ENCODE measurements around the gene GFOD1.
A peak's percentile ranks its signal among the peaks of the same experiment; 100 is the strongest.
"Not testable (repeated sequence)": the region's sequence is repeated elsewhere in the genome, so short reads cannot be mapped to it uniquely, and the experiment has no call there.

The GFOD1 gene

DNA sequence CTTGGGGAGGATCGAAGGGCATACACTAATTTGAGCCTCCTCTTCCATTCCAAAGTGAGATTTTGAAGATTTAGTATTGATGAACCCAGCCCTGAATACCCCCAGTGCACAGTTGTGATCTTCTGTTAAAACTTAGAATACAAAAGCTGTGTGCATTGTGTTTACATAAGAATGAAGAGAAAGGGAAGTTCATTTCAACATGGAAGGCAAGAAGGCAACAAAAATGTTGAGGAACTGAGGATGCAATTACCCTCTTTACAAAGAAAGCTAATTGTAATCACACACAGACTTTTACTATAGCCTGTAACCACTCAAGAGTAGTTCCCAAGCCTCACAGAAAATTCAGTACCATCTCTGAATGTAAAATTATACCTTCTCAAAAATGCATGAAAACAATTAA, 49.3 kb downstream of the GFOD1 start:
- no peak for DNase-seq

DNA sequence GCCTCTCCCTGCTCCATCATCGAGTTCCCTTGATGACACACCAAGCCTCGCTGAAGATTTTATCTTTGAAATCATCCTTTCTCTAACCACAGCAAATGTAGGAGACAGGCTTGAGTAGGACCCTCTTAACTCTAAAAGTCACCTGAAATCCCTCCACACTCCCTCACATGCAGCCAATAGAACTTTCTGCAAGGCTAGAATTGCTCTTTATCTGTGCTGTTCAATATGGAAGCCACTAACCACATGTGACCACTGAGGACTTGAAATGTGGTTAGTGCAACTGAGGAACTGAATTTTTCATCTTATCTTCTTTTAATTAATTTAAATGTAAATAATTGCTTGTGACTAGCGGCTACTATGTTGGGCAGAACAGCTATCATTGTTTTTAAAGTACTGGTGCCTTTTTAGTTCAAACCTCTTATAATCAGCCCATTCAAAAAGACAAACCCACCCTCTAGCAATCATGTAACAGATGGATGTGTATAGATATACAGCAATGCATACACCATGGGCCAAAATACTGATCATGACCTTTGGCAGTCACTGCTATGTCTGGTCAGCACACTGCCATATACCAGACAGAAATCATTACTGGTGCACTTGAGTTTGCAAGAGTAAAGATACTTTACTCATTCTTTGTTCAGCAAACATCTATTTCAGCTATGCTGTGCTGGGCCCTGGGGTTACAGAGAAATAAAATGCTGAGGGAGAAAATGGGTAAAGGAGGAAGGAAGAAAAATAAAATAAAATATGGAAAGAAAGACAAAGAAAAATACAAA, 50.0 kb downstream of the GFOD1 start:
- DNase-seq, result no peak

DNA sequence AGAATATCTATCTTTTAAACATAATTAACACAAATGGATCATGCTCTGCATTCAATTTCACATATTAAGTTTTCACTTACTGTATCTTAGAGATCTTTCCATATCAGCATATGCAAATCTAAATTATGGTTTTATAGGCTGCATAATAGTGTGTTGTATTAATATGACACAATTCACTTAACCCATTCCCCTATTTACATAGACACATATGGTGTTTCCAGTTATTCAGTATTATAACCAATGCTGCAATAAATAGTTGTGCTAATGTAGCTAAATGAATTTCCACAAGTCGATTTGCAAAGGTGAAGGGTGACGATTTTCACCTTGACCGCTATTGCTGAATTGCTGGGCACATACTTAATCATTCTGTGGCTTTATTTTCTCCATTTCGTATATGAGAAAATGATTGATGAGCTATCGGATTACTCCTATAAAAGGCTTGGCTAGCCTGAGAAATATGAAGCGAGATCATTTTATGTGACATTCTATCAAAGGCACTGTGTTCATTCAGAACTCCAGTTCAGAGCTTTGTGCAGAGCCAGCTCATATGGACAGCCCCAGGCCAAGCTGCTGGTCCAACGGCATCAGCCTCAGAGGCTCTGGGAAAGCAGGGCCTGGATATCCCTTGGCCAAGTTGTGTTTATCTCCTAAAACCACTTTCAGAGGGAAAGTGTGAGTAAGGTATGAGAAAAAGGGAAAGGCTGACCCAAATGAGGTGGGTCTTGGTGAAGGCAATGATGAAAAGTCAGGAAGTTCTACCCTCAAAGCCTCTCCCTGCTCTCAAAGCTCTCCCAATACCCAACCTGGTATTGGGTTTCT, 50.8 kb downstream of the GFOD1 start:
- DNase-seq, result no peak

DNA sequence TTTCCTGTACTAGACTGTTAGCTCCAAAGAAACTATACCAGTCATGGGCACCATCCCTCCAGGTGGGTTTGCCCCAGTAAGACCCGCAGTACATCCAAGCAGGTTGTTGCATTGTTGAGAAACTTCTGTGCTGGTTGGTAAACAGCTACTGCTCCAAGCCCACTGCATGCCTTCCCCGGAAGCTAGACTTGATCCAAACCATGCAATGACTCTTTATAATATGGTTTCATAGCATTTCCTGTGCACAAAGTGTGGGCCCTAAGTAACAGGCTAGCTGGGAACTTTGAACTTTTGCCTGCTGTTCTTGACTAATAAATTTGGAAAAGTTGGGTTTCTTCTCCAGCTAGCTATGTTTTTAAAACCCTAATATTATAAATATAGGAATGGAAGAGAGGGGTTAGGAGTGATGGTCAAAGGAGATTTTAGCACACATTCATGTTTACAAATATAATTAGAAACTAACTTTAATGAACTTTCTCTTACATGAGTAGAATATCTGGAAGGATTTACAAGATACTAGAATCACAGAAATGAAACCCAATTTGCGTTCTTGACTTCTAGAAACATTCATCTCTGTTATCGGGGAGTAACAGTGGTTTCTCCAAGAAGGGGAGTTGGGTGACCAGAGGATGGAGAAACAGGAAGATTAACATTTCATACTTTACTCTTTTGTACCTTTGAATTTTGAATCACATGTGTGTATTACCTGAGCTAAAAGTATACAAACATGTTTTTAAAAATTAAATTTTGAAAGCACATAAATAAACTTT, 51.7 kb downstream of the GFOD1 start:
- no peak for DNase-seq

DNA sequence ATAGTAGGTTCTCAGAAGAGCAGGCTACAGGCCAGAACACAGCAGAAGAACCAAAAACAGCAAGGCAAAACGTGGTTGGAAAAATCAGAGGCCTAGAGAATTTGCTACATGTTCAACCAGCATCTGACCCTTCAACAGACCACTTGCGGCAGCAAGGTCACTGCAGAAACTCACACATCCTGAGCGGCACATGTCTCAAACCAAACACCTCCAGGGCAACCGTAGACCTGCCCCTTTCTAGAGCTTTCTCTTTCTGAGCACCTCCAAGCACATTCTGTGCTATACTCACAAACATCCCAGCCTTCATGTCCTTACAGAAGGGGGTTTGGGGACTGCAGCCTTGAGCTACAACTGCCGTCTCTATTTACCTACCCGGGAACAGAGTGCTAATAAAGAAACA, 52.6 kb downstream of the GFOD1 start:
- no peak for DNase-seq

DNA sequence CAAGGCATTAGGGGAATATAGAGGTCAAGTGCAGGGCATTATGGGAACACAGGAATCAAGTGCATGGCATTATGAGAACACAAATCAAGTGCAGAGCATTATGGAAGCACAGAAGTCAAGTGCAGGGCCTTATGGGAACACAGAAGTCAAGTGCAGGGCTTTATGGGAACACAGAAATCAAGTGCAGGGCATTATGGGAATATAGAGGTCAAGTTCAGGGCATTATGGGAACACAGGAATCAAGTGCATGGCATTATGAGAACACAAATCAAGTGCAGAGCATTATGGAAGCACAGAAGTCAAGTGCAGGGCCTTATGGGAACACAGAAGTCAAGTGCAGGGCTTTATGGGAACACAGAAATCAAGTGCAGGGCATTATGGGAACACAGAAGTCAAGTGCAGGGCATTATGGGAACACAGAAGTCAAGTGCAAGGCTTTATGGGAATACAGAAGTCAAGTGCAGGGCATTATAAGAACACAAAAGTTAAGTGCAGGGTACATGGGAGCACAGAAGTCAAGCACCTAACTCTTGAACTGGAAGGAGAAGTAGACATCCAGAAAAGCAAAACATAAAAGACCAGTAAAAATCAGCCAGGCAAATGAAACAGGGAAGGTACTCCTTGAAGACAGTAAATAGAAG, 53.1 kb downstream of the GFOD1 start:
- not testable (repeated sequence) for DNase-seq

DNA sequence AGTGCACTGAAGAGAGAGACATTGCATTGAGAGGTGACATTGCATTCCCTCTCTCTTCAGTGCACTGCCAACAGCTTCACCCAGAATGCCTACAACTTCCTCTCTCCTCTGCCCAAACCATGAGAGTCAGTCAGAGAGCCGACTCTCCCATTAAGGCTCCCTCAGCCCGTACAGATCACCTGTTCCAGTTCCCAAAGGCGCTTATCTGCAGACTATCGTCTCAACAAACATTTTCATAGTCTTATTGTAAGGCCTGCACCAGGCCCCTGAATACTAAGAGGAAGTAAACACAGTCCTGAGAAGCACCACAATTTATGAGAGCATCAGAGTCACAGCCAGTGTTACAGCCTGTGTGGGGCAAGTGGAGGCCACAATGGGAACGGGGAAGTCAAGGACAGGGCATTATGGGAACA, 53.7 kb downstream of the GFOD1 start:
- no peak for DNase-seq

DNA sequence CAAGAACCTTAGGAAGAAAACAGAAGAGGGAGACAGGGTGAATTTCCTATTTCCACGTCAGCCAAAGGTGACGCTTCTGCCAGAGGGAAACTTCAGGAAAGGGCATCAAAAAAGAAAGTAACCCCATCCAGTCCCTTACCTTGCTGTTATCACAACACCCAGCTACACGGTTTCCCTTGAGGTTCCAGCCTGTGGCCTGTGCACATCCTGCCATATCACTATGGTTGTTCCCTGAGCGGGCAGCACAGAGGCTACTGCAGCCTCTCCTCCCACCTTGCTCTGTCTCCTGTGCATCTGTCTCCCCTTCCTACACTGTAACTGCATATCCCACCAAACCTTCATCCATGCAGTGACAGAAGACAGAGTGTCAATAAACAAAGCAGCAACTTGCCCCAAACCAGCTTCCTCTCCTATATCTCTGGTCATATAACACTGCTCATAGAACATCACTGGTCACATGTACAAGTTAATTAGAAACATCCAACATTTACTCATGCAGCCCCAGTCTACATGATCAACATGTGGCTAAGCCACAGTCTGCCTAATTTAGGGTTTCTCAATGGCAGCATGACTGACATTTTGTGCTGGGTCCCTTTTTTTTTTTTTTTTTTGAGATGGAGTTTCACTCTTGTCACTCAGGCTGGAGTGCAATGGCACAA, 54.7 kb downstream of the GFOD1 start:
- DNase-seq, result no peak

DNA sequence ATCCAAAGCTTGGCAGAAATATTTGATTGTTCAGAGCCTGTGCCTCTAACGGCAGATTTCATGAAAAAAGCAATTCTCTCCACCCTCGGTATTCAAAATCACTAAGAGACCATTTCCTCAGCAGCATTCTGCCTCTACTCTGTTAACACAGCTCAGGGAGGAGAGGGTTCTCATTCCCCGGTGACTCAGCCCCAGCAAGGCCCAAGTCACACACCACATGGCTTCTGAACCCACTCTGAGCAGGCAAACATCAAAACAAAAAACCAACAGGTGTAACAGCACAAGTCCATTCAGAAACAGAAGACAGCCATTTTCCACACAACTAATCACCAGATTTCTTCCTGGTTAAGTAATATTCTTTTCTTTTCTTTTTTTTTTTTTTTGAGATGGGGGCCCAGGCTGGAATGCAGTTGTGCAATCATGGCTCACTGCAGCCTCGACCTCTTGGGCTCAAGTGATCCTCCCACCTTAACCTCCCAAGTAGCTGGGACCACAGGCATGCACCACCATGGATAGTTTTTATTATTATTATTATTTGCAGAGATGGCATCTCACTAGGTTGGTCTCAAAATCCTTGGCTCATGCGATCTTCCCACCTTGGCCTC, 55.4 kb downstream of the GFOD1 start:
- DNase-seq, result peak; percentile 6

DNA sequence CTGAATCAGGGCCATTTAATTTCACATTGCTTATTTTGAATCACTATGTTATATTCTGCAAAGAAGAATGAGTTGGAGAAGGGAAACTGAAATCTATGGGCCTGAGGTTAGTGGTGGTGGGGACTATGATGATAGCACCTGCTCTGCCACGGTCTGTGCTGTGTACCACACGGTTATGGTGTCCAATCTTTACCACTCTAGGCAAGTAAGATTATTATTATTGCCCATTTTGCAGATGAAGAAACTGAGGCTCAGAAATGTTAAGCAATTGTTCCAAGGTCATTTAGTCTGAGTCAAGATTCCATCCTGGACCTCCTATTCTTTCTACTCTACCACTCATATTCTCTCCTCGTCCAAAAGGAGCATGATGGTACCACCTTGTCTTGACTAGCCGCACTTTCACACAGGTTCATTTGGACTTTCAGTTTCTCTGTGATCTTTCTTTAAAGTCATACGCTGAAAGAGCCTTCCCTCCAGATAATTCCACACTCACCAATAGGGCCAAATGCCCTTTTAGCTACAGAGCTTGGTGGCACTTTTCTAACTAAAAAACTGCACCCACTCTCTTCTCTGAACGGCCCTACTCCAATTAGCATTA, 56.2 kb downstream of the GFOD1 start:
- no peak for DNase-seq

DNA sequence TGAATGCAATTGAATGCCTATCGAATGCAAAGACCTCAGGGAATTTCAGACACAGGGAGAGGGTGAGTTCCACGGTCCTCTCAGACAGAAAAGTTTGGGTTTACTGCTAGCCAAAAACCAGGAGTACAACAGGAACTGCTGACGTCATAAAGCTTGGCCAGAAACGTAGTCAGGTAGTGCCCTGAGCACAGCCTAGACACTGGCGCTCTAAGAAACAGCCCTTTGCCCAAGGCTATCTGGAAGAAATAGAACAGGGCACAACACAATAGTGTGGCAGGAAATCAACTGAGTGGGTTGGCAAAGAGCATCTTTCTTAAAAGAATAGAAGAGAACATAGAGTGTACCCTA, 58.0 kb downstream of the GFOD1 start:
- no peak for DNase-seq

DNA sequence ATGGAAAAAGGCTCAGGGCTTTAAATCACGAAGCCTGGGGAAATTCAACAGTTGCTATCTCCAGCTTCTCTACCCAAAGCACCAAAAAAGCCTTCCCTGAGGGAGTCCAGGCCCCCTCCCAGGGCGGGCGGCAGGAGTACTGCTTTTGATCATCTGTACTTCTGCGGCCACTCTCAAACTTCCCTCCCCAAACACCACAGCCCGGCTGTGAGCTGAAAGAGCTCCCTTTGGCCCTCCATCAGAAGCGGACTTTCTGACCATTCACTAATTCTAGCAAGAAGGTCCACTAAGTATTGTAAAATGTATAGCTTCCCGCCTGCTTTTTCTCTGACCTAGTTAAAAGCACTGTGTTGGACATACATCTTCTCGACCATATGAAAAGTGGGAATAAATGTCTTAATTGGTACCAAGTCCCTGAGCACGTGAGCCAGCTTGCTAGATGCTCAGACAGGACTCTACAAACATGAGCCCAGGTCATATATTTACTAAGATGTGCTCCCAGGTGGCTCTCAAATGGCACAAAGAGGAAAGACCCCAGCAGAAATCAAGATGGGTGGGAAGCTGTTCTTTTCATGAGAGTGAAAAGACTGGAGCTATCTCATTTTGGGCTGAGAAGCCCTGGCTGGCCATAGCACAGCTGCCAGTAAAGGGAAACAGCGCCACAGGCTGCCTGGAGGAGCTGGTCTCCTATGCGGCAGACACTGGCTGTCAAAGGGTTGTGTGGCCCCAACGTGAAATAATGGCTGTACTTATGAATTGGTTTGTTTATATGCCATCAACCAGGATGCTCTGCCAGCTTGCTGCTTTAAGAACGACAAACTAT, 58.6 kb downstream of the GFOD1 start:
- DNase-seq, result no peak

DNA sequence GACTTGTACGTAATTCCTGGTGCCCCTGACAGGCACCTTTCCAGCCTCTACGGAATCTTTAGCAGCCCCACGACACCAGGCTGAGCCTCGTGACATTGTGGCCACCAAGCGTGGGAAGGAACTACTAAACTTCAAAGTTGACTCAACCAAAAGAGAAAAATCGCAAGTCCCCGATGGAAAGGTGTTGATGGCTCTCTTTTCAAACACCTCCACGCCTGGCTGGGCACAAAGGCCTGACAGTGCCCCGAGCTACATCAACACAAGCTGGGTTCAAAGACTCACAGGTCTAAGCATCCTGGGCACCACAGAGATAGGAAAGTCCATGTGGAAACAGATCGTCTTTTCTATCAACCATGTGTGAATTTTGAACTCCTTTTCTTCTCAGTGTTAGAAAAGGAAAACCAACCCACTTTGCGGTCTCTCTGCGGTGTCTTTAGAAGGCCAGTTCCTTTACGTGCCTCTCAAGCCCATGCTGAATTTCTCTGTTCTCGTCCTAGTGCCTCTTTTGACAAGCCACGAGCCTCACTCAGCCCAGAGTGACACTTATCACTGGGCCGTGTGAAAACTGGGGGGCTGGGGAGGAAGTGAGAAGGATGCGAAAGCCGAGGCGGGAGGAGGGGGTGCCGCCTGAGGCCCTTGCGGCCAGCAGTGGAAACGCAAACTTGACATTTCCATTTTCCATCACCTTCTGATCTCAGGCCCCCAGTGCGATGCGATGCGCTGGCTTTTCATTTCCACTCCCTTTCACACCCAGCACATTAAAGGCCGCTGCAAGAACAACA, 59.4 kb downstream of the GFOD1 start:
- DNase-seq, result no peak

DNA sequence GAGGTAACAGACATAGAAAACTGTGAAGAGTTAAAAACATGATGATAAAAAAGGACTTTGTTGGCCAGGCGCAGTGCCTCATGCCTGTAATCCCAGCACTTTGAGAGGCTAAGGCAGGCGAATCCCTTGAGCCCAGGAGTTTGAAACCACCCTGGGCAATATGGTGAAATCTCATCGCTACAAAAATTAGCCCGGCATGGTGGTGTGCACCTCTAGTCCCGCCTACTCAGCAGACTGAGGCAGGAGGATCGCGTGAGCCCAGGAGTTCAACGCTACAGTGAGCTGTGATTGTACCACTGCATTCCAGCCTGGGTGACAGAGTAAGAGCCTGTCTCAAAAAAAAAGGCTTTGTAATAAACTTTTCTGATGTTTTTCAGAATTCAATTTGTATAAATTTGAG, 60.1 kb downstream of the GFOD1 start:
- no peak for DNase-seq

DNA sequence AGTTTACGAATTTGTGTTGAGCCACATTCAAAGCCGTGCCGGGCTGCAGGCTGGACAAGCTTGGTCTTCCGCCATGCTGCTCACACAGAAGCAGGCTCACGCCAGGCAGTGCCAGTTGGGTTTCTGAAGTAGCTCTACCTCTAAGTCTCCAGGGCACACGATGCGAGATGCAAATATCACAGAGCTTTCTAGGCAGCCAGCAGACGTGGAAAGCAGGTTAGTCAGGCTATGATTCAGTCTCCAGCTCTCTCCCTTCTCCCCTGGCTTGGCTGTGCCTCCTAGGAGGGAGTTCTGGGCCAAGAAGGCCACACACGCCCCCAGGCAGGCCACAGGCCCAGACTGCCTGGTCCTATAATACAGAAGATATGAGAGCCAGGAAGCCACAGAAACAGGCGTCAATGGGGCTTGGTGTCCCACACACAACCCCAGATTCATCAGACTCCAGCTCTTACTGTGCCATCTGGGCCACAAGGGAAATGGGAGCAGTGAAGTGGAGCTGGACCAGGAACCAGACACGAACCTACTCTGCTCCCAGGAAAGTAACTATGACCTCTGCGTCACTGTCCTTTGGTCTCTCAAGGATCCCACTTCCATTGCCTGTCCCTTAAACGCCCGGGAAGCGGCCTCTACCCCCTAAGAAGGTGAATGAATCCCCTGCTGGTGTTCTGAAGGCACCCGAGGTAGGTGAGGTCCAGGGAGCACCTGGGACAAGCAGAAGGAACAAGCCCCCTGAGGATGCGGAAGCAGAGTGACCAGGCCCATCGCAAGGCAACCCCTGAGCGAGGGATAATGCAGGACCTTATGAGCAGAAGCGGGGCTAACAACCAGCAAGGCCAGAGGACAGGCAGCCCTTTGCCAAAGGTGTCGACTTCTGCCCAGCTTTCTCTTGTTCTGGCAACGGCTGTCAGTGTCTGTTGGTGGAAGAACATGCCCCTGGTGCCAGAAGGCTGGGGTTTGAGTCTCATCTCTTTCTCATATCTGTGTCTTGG, 61.2 kb downstream of the GFOD1 start:
- DNase-seq, result no peak

DNA sequence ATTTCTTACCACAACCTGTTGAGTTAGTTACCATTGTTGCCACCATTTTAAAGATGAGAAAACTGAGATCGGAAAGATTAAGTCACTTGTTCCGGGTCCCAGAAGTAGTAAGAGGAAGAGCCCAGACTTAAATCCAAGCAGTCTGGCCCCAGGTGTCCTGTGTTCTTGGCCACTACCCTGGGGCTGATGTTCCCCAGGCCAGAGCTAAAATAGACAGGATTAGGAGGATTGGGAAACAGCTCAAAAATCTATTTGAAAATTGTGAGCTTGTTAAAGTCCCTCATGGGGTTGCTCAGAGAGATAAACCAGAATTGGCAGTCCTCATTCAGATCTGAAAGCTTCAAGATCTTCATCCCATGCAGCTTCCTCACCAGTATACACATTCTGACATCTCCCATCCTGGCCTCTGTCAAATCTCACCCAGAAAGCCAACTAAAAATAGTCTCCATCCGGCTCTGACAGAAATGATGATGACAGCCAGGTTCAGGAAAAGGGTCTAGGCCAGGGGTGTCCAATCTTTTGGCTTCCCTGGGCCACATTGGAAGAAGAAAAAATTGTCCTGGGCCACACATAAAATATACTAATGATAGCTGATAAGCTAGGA, 62.0 kb downstream of the GFOD1 start:
- DNase-seq, result no peak

DNA sequence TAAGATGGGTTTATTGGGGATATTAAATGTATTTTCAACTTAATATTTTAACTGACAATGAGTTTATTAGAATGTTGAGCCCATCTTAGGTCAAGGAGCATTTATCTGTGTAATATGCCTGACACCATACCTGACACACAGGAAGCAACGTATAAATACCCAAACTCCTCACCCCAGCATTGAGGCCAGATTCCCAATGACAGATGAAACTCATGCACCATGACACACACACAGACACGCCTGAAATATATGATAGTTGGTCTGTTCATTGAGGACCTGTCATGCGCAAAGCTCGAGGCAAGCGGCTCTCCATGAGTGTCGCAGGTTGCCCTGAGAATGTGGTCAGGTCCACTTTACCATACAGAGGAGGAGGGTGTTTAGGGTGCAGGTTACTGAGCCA, 64.1 kb downstream of the GFOD1 start:
- DNase-seq, result no peak

DNA sequence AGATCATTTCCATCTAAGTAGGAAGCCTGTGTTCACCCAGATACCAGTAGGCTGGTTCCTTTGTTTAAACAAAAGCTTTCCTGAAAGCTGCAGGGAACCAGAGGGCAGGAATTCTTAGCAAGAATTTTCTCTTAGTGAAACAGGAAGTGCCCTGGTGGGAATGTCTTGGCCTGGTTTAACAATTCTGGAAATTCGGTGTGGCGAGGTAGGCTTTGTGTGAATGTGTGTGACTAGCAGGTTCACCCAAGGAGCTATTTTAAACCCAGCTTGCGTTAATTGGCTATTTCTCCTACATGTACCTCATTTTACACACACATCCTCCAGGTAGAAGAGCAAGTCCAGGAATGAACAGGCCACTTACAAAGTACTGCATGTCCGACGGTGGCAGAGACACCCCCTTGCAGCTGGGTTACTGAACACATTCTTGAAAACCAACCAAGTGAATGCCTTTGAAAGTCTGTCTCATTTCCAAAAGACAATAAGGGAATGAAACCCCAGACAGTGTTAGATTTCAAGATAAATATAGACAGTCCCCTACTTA, 64.6 kb downstream of the GFOD1 start:
- DNase-seq, result no peak
